ENCODE results near the gene LSAMP.

Gene LSAMP

DNA sequence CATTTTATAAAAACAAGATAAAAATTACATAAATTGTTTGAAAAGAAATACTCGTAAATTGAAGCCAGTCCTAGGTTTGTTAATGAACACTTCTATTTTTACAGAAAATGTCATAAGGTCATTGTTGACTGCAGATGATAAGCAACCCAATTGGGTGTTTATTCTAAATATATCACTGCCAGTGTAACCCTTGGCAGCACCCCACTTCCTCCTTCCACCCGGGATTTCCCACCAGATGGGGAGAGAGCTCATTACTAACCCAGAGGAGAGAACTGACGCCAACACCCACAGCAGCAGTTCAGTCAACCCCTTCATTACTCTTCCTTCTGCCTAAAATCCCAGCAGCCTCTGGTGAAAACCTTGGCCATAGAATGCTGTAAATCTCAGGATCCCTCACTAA, 514.4 kb downstream of the LSAMP start:
- Mint-ChIP-seq H3K9me3 (peaks cover 0 to 3% of the 10 kb centered on the region in 2 donors), H3K27ac (no peak overlapping the region), H3K27me3 (peaks cover 4 to 11% of the 10 kb centered on the region in 2 donors), H3K4me1 (peaks cover 0 to 2% of the 10 kb centered on the region in 2 donors), H3K36me3 (no peaks in the 10 kb centered on the region), H3K4me3 (no peak overlapping the region)
- peak in 1 of 2 donors; percentile 72 for ATAC-seq (replicated peaks)
- DNase-seq: no peak

- no peak for ATAC-seq (replicated peaks)
- peaks cover 4 to 11% of the 10 kb centered on the region in 2 donors for H3K27me3 Mint-ChIP-seq
These were observed 515.1 kb downstream of the LSAMP start for GRCh38 chr3:115930168-115930567.

GRCh38 chr3:115928376-115928775, 516.9 kb downstream of the LSAMP start:
- peaks cover 0 to 3% of the 10 kb centered on the region in 2 donors for H3K9me3 Mint-ChIP-seq
- no peak overlapping the region for H3K4me3 Mint-ChIP-seq

More at GRCh38 chr3:115930168-115930567, 515.1 kb downstream of the LSAMP start:
- DNase-seq: no peak
- Mint-ChIP-seq H3K4me1 (peaks cover 0 to 2% of the 10 kb centered on the region in 2 donors), H3K36me3 (no peaks in the 10 kb centered on the region), H3K9me3 (peaks cover 0 to 3% of the 10 kb centered on the region in 2 donors), H3K27ac (no peak overlapping the region), H3K4me3 (no peak overlapping the region)

DNA sequence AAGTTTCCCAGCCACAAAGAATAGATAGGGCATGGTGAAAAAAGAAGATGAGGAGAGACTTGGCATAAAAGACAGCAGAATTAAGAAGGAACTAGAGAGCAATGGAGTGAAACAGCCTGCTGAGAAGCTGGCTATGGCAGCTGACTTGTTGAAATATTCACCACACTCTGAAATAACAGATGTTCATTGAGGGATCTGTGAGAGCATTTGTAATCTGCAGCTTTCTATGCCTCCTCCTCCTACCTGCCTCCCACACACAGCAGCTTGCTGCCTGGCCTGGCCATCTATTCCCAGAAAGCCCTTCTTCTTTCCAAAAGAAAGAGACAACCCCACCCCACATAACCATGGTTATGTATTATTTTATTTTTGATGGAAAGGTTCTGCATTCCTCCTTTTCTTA, 518.1 kb downstream of the LSAMP start:
- H3K36me3 Mint-ChIP-seq: no peaks in the 10 kb centered on the region
- no peak overlapping the region for H3K27ac Mint-ChIP-seq
- ATAC-seq (replicated peaks) (no peak), DNase-seq (no peak)
- peaks cover 0 to under 1% of the 10 kb centered on the region in 2 donors for H3K9me3 Mint-ChIP-seq
- no peaks in the 10 kb centered on the region for H3K4me1 Mint-ChIP-seq
- peaks cover 4 to 11% of the 10 kb centered on the region in 2 donors for H3K27me3 Mint-ChIP-seq
- H3K4me3 Mint-ChIP-seq: no peak overlapping the region

More at GRCh38 chr3:115928376-115928775, 516.9 kb downstream of the LSAMP start:
- H3K27me3 Mint-ChIP-seq: peaks cover 4 to 11% of the 10 kb centered on the region in 2 donors
- peaks cover 0 to 2% of the 10 kb centered on the region in 2 donors for H3K4me1 Mint-ChIP-seq
- no peak for DNase-seq
- H3K27ac Mint-ChIP-seq: no peak overlapping the region
- no peaks in the 10 kb centered on the region for H3K36me3 Mint-ChIP-seq
- no peak for ATAC-seq (replicated peaks)

DNA sequence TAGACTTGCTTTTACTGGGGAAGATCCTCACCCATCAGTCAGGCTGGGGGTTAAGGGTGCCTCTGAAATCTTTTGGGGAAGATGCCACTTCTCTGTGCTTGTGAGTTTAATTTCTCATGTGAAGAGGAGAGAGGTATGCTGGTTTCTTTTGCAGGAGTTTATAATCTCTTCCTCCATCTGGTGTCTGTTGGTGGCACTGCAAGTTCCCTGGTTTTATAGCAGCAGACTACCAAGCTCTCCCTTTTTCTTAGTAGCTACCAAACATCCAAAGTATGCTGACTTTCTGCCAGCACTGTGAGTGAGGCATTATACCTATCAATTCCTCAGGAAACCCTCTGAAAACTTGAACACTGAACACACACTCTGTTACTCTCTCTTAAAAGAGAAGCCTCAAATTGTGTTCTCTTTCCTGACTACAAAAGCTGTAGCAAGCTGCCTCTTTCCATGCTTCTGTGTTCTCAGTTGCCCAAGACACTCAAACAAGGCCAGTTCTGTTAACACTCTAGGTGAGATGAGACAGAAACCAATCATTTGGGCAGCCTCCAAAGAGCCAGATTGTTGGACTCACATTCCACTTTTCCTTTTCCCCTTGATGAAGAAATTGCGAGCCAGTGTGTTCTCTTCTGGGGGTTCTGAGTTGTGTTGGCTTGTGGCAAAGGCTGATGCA, 522.5 kb downstream of the LSAMP start:
- no peaks in the 10 kb centered on the region for H3K36me3 Mint-ChIP-seq
- ATAC-seq (replicated peaks) (no peak), DNase-seq (no peak)
- no peaks in the 10 kb centered on the region for H3K4me1 Mint-ChIP-seq
- no peaks in the 10 kb centered on the region for H3K27me3 Mint-ChIP-seq
- peaks cover 6 to 14% of the 10 kb centered on the region in 2 donors for H3K9me3 Mint-ChIP-seq
- H3K4me3 Mint-ChIP-seq: no peak overlapping the region
- no peak overlapping the region for H3K27ac Mint-ChIP-seq

- Mint-ChIP-seq H3K9me3 (peaks cover 6 to 14% of the 10 kb centered on the region in 2 donors), H3K36me3 (no peaks in the 10 kb centered on the region), H3K27me3 (no peaks in the 10 kb centered on the region), H3K27ac (no peak overlapping the region), H3K4me3 (no peak overlapping the region), H3K4me1 (no peaks in the 10 kb centered on the region)
- DNase-seq: no peak
- no peak for ATAC-seq (replicated peaks)
These were observed 523.6 kb downstream of the LSAMP start for GRCh38 chr3:115921711-115922110.

DNA sequence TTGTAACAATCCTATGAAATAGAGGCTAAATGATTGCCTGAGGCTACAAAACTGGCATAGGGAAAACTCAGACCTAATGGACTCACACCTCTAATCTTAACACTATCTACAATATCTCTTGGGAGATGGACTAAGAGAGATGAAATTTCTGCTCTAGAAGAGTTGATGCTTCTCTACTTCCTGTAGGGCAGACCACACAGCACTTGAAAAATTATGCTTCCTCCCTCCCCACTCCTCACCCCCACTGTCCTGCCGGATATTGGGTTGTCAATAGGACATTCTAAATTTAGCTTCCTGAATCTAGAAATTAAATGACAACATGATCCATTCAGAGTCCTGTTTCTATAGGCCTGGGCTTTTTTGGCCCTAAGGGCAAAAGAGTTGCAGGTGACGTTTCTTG, 526.4 kb downstream of the LSAMP start:
- H3K27me3 Mint-ChIP-seq: no peaks in the 10 kb centered on the region
- H3K4me3 Mint-ChIP-seq: no peak overlapping the region
- no peaks in the 10 kb centered on the region for H3K4me1 Mint-ChIP-seq
- H3K9me3 Mint-ChIP-seq: peaks cover 6 to 14% of the 10 kb centered on the region in 2 donors
- no peak for ATAC-seq (replicated peaks)
- no peaks in the 10 kb centered on the region for H3K36me3 Mint-ChIP-seq
- no peak for DNase-seq
- no peak overlapping the region for H3K27ac Mint-ChIP-seq

- ATAC-seq (replicated peaks): no peak
- H3K36me3 Mint-ChIP-seq: no peaks in the 10 kb centered on the region
- no peaks in the 10 kb centered on the region for H3K27me3 Mint-ChIP-seq
- DNase-seq: no peak
- no peaks in the 10 kb centered on the region for H3K4me1 Mint-ChIP-seq
- H3K27ac Mint-ChIP-seq: no peak overlapping the region
- H3K9me3 Mint-ChIP-seq: peaks cover 3 to 11% of the 10 kb centered on the region in 2 donors
- no peak overlapping the region for H3K4me3 Mint-ChIP-seq
These were observed 528.4 kb downstream of the LSAMP start for GRCh38 chr3:115916866-115917265.

- ATAC-seq (replicated peaks) (no peak), DNase-seq (no peak)
- no peaks in the 10 kb centered on the region for H3K4me1 Mint-ChIP-seq
- peaks cover 0 to under 1% of the 10 kb centered on the region in 2 donors for H3K9me3 Mint-ChIP-seq
- no peak overlapping the region for H3K4me3 Mint-ChIP-seq
- no peaks in the 10 kb centered on the region for H3K27me3 Mint-ChIP-seq
- no peak overlapping the region for H3K27ac Mint-ChIP-seq
- H3K36me3 Mint-ChIP-seq: no peaks in the 10 kb centered on the region
These were observed 530.2 kb downstream of the LSAMP start for GRCh38 chr3:115915061-115915460.

DNA sequence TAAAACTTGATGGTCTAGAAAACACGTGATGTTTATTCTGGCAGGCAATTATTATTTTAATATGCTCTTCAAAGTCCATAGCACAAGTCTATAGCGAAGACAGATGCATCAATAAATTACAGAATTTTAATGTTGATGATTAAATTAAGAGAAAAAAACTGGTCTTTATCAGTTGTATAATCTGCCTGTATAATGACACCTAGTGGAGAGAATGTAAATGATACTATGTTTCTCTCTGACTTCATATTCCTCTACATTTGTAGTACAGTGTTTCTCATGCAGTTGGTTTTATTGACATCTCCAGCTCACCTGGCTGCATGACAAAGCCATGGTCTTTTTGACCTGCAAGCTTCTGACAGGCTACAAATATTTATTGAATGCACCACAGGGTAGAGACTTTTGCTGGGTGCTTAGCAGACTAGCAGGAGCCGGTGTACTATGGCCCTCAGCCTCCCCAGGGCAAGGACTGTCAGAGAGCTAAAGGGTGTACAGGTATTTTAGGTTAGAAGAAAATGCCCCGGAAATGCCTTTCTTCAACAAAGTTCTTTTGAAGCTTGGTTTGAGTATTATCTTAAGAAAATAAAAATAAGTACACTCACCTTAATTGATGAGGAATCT, 532.1 kb downstream of the LSAMP start:
- Mint-ChIP-seq H3K4me3 (no peak overlapping the region), H3K27me3 (no peaks in the 10 kb centered on the region), H3K4me1 (no peaks in the 10 kb centered on the region), H3K36me3 (no peaks in the 10 kb centered on the region), H3K27ac (no peak overlapping the region), H3K9me3 (no peaks in the 10 kb centered on the region)
- ATAC-seq (replicated peaks) (no peak), DNase-seq (no peak)

DNA sequence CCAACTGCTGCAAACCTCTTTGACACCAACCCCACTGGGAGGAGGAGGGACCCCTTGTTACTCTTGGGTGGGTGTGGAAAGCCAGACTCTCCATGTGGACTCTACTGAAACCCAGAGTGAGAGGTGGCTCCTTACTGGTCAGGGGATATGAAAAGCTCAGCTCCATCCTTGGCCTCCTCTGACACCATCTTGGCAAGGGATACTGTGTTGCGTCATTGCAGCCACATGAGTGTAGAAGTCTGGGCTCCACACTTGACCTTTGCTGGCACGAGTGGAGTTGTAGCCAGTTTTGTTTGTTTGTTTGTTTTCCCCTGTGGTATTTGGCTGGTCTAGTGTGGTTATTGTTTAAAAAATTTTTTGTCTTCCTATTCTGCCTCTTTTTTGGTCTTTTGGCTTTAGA, 532.9 kb downstream of the LSAMP start:
- Mint-ChIP-seq H3K36me3 (no peaks in the 10 kb centered on the region), H3K4me1 (no peaks in the 10 kb centered on the region), H3K27me3 (no peaks in the 10 kb centered on the region), H3K9me3 (no peaks in the 10 kb centered on the region), H3K27ac (no peak overlapping the region), H3K4me3 (no peak overlapping the region)
- ATAC-seq (replicated peaks): no peak
- no peak for DNase-seq

DNA sequence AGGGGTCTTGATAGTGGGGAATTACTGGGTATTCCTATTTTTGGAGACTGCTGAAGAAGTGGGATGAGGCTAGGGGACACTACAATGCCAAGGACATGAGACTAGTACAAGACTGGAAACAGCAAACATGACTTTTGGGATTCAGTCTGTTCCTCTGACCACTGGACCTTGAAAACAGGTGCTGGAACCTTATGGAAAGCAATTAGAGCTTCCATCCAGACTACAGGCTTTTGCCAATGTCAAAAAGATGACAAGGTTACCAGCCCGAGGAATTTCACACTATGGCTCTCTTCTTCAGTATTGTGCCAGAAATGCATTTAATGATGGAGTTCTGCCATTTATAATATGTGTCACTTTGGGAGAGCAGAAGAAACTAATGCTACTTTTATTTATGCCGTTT, 539.4 kb downstream of the LSAMP start:
- DNase-seq (no peak), ATAC-seq (replicated peaks) (no peak)
- peaks cover 0 to 3% of the 10 kb centered on the region in 2 donors for H3K9me3 Mint-ChIP-seq
- no peaks in the 10 kb centered on the region for H3K4me1 Mint-ChIP-seq
- H3K27ac Mint-ChIP-seq: no peak overlapping the region
- no peak overlapping the region for H3K4me3 Mint-ChIP-seq
- peaks cover 0 to 4% of the 10 kb centered on the region in 2 donors for H3K27me3 Mint-ChIP-seq
- H3K36me3 Mint-ChIP-seq: no peaks in the 10 kb centered on the region

DNA sequence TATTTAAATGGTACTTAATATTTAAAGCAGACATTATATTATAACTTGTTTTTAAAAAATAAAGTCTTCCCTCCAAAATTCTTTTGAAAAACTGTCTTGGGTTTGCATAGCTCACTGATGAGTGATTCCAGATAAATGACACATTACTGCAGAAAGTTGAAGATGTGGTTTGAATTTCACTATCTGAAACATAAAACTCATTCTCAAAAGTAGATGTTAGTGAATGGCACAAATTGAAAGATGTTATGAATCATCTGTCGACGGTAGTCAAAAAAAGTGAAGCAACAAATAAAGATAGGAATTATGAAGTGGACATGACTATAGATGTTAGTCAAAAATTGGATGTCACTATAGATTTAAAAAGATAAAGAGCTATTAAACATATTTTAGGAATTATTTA, 541.4 kb downstream of the LSAMP start:
- no peaks in the 10 kb centered on the region for H3K36me3 Mint-ChIP-seq
- H3K27me3 Mint-ChIP-seq: peaks cover 0 to 5% of the 10 kb centered on the region in 2 donors
- H3K4me3 Mint-ChIP-seq: no peak overlapping the region
- no peak for DNase-seq
- H3K9me3 Mint-ChIP-seq: peaks cover 0 to 3% of the 10 kb centered on the region in 2 donors
- H3K27ac Mint-ChIP-seq: no peak overlapping the region
- no peaks in the 10 kb centered on the region for H3K4me1 Mint-ChIP-seq
- no peak for ATAC-seq (replicated peaks)

DNA sequence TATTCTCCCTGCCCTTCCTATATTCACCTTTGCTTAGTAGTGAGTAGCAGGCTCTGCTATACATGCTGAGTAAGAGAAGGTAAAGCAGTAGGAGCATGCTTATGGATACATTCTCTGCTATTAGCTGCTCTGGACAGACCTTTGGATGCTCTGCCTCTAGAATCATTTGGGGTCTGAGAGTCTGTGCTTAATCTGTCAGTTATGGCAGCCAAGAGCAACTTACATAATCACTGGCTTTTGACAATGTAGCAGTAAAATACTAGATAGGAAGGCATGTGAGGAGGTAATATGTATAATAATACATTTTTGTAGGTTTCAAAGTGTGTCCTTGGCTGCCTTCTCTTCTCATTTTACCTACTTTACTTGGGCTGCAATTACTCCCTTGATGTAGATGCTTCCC, 544.3 kb downstream of the LSAMP start:
- no peak for DNase-seq
- ATAC-seq (replicated peaks): no peak
- Mint-ChIP-seq H3K27me3 (peaks cover 0 to 11% of the 10 kb centered on the region in 2 donors), H3K27ac (no peak overlapping the region), H3K36me3 (no peaks in the 10 kb centered on the region), H3K4me3 (no peak overlapping the region), H3K4me1 (no peaks in the 10 kb centered on the region), H3K9me3 (peaks cover 0 to 3% of the 10 kb centered on the region in 2 donors)

- no peak for DNase-seq
- H3K27me3 Mint-ChIP-seq: peaks cover 0 to 11% of the 10 kb centered on the region in 2 donors
- H3K4me3 Mint-ChIP-seq: no peak overlapping the region
- H3K27ac Mint-ChIP-seq: no peak overlapping the region
- H3K36me3 Mint-ChIP-seq: no peaks in the 10 kb centered on the region
- peaks cover 0 to 3% of the 10 kb centered on the region in 2 donors for H3K9me3 Mint-ChIP-seq
- no peak for ATAC-seq (replicated peaks)
- no peaks in the 10 kb centered on the region for H3K4me1 Mint-ChIP-seq
These were observed 545.8 kb downstream of the LSAMP start for GRCh38 chr3:115899535-115899934.
